Right ventricle myocardium superior (tissue), 1 donor: Measurements from ENCODE around the gene CRHBP. TPM values are rescaled to one million over a fixed set of nuclear protein-coding genes. Genes with fewer than 3 reads are reported as not detected.
"Not testable (repeated sequence)": the region's sequence is repeated elsewhere in the genome, so short reads cannot be mapped to it uniquely, and the experiment has no call there.

ENCODE experiments used
- ATAC-seq: fragments of 200-7000 bp; cut with Tn5 transposase; one replicate; pipeline ENCODE4 v1.9.1; 2020; ENCODE audit warnings: mild to moderate bottlenecking; ENCODE audit not compliant: poor library complexity
- DNase-seq: peaks from one replicate; pipeline ENCODE4 v3.0.0-alpha.2; 2020
- intact Hi-C: fragments of 100-400 bp; cut with DNase I; formaldehyde crosslinking; loops from one replicate; pipeline ENCODE4 v1.11.2; 2022
- long read RNA-seq: library from polyadenylated mRNA; unstranded; transcript quantifications from one replicate; pipeline ENCODE4 v2.0.0, GENCODE V29; 2021
- total RNA-seq: library from RNA; stranded (reverse); fragmentation: NEBNext Ultra II Directional; extraction: Animal tissue kit (Norgen Biotek cat#: 25700); gene quantifications from one replicate; pipeline ENCODE4 v1.2.1, GENCODE V29; 2021
- donor health status: DM: no; HTN: yes; CAD: no; lungs with severe emphysema.

The CRHBP gene
- total RNA-seq, result 0.27 TPM
- long read RNA-seq, partial matches to known transcripts, result 2 of 2 reads
- long read RNA-seq, other reads (novel, unspliced or antisense), result 0 of 2 reads

GRCh38 chr5:76952795-76953536 is at the start of gene CRHBP:
TSS of gene CRHBP (plus strand) at chr5:76953045. CDS start at chr5:76953135, 90 bp downstream.
- DNase-seq, result no peak
- intact Hi-C loops, result no loop called here
- ATAC-seq, result no peak

- intact Hi-C loops, result no loop called here
- ATAC-seq, result no peak
Measured at GRCh38 chr5:76908166-76908565, 44.7 kb upstream of the CRHBP start.

GRCh38 chr5:76910344-76910933 is 42.4 kb upstream of the CRHBP start:
- ATAC-seq, intact Hi-C loops, DNase-seq: not testable (repeated sequence)

More at GRCh38 chr5:76908166-76908565, 44.7 kb upstream of the CRHBP start:
- no peak for DNase-seq

GRCh38 chr5:76914671-76915070 is 38.2 kb upstream of the CRHBP start:
- intact Hi-C loops, DNase-seq: not testable (repeated sequence)

GRCh38 chr5:76918539-76918938 is 34.3 kb upstream of the CRHBP start:
- ATAC-seq, result no peak
- DNase-seq, result no peak
- intact Hi-C loops, result no loop called here

More at GRCh38 chr5:76914671-76915070, 38.2 kb upstream of the CRHBP start:
- not testable (repeated sequence) for ATAC-seq

GRCh38 chr5:76920491-76920890 is 32.4 kb upstream of the CRHBP start:
- intact Hi-C loops, result no loop called here

GRCh38 chr5:76926329-76927105 is 26.3 kb upstream of the CRHBP start:
- no peak for DNase-seq
- intact Hi-C loops, result no loop called here
- no peak for ATAC-seq

More at GRCh38 chr5:76920491-76920890, 32.4 kb upstream of the CRHBP start:
- DNase-seq (no peak), ATAC-seq (no peak)

- ATAC-seq (no peak), DNase-seq (no peak)
- intact Hi-C loops, result no loop called here
Measured at GRCh38 chr5:76927961-76928360, 24.9 kb upstream of the CRHBP start.

GRCh38 chr5:76930083-76930482 is 22.8 kb upstream of the CRHBP start:
- intact Hi-C loops, result no loop called here
- DNase-seq, result no peak
- no peak for ATAC-seq

- no peak for DNase-seq
- intact Hi-C loops, result no loop called here
- no peak for ATAC-seq
Measured at GRCh38 chr5:76938177-76938576, 14.7 kb upstream of the CRHBP start.

GRCh38 chr5:76941000-76941399 is 11.8 kb upstream of the CRHBP start:
- intact Hi-C loops, result no loop called here
- DNase-seq (no peak), ATAC-seq (no peak)

GRCh38 chr5:76941442-76941841 is 11.4 kb upstream of the CRHBP start:
- intact Hi-C loops, result no loop called here
- ATAC-seq (no peak), DNase-seq (no peak)

- DNase-seq (no peak), ATAC-seq (no peak)
- intact Hi-C loops, result no loop called here
Measured at GRCh38 chr5:76942581-76942980, 10.3 kb upstream of the CRHBP start.

GRCh38 chr5:76943006-76943405 is 9.8 kb upstream of the CRHBP start:
- DNase-seq (no peak), ATAC-seq (no peak)
- intact Hi-C loops, result no loop called here

GRCh38 chr5:76944638-76945037 is 8.2 kb upstream of the CRHBP start:
- ATAC-seq, result no peak
- intact Hi-C loops, result no loop called here
- DNase-seq, result no peak

- ATAC-seq, DNase-seq: not testable (repeated sequence)
Measured at GRCh38 chr5:76945238-76945637, 7.6 kb upstream of the CRHBP start.

GRCh38 chr5:76946090-76946489 is 6.8 kb upstream of the CRHBP start:
- intact Hi-C loops, result no loop called here
- DNase-seq (no peak), ATAC-seq (no peak)

More at GRCh38 chr5:76945238-76945637, 7.6 kb upstream of the CRHBP start:
- intact Hi-C loops, result not testable (repeated sequence)

- no peak for ATAC-seq
- intact Hi-C loops, result no loop called here
Measured at GRCh38 chr5:76947082-76947503, 5.8 kb upstream of the CRHBP start.

More at GRCh38 chr5:76947082-76947503, 5.8 kb upstream of the CRHBP start:
- no peak for DNase-seq
